H1 (cell line): ENCODE data around the gene MAPK8. TPM values are rescaled to one million over a fixed set of nuclear protein-coding genes. Genes with fewer than 3 reads are reported as not detected.

Experiments
- CTCF ChIA-PET: fragments of 300-600 bp; sonication (Branson Sonifier 250); formaldehyde crosslinking; loops from one replicate; lab custom pipeline; 2021; ENCODE audit not compliant: partially characterized antibody; lab: Charles Lee
- POLR2A ChIA-PET: fragments of 300-600 bp; sonication (Branson Sonifier 250); formaldehyde crosslinking; loops from one replicate; lab custom pipeline; 2021; ENCODE audit warnings: inconsistent platforms; ENCODE audit not compliant: partially characterized antibody; lab: Charles Lee
- DNase-seq, 2 experiments: peaks; one replicate each; pipeline versions ENCODE4 v3.0.0 to v3.0.0-alpha.2; 2010 to 2022; ENCODE audit warnings: low spot score in 2 of 2, low read depth in 1 of 2, mixed read lengths in 1 of 2
- FAIRE-seq: peaks from 2 replicates; lab custom pipeline; 2011; peaks lifted over from hg19 to GRCh38; lab: Jason Lieb, UNC
- H2AFZ ChIP-seq: 2 replicates; pipeline ENCODE4 v1.8.1; 2012; ENCODE audit warnings: low read length, inconsistent platforms
- H2AK5ac ChIP-seq: 2 replicates; pipeline ENCODE4 v1.6.1; 2013; ENCODE audit warnings: low read depth, low read length
- H2BK120ac ChIP-seq: replicated peaks from 2 replicates; pipeline ENCODE3; 2013; ENCODE audit warnings: low read depth, low read length, inconsistent platforms
- H2BK12ac ChIP-seq: 2 replicates; pipeline ENCODE4 v1.6.1; 2013; ENCODE audit warnings: low read depth, low read length
- H2BK15ac ChIP-seq: 2 replicates; pipeline ENCODE4 v1.6.1; 2013; ENCODE audit warnings: low read length
- H2BK20ac ChIP-seq: 2 replicates; pipeline ENCODE4 v1.6.1; 2013; ENCODE audit warnings: low read length
- H2BK5ac ChIP-seq: 2 replicates; pipeline ENCODE4 v1.6.1; 2013; ENCODE audit warnings: low read depth, low read length
- H3K14ac ChIP-seq: 2 replicates; pipeline ENCODE4 v1.6.1; 2013; ENCODE audit warnings: inconsistent platforms; ENCODE audit not compliant: insufficient read length
- H3K18ac ChIP-seq: 2 replicates; pipeline ENCODE4 v1.6.1; 2013; ENCODE audit warnings: low read length; ENCODE audit errors: extremely low read depth
- H3K23ac ChIP-seq: 2 replicates; pipeline ENCODE4 v1.6.1; 2013; ENCODE audit warnings: inconsistent platforms; ENCODE audit not compliant: insufficient read length
- H3K23me2 ChIP-seq: 2 replicates; pipeline ENCODE4 v1.6.1; 2013; ENCODE audit warnings: low read depth, low read length
- H3K27ac ChIP-seq: 2 replicates; pipeline ENCODE4 v1.6.1; 2011; ENCODE audit warnings: low read depth, low read length, inconsistent platforms
- H3K27me3 ChIP-seq, 4 experiments: replicated peaks in 1 of 4; 1 replicate in 1 of 4; 2 replicates in 3 of 4; pipeline versions ENCODE4 v1.6.1 to v1.8.1; 2011 to 2013; ENCODE audit warnings: low read length in 3 of 4, mild to moderate bottlenecking in 3 of 4, inconsistent platforms in 2 of 4, mixed read lengths in 2 of 4, moderate library complexity in 1 of 4; ENCODE audit not compliant: control insufficient read depth in 3 of 4, insufficient read depth in 3 of 4; ENCODE audit errors: extremely low read depth in 1 of 4
- H3K36me3 ChIP-seq, 4 experiments: 2 replicates each; pipeline versions ENCODE4 v1.6.1 to v1.8.1; 2011 to 2013; ENCODE audit warnings: mild to moderate bottlenecking in 4 of 4, low read length in 3 of 4, moderate library complexity in 2 of 4, control low read depth in 1 of 4, inconsistent platforms in 1 of 4; ENCODE audit not compliant: insufficient read depth in 4 of 4, control insufficient read depth in 2 of 4
- H3K4ac ChIP-seq: replicated peaks from 2 replicates; pipeline ENCODE3; 2013; ENCODE audit warnings: low read length, low read depth, mixed read lengths, inconsistent platforms; ENCODE audit not compliant: insufficient read length
- H3K4me1 ChIP-seq, 4 experiments: replicated peaks in 1 of 4; 1 replicate in 1 of 4; 2 replicates in 3 of 4; pipeline versions ENCODE4 v1.6.1 to v1.8.1; 2011 to 2013; ENCODE audit warnings: low read length in 3 of 4, inconsistent platforms in 2 of 4, mixed read lengths in 1 of 4; ENCODE audit not compliant: insufficient read depth in 4 of 4, control insufficient read depth in 3 of 4
- H3K4me2 ChIP-seq, 2 experiments: 2 replicates each; pipeline versions ENCODE4 v1.6.1 to v1.8.1; 2011 to 2013; ENCODE audit warnings: low read depth in 2 of 2, low read length in 2 of 2, control low read depth in 1 of 2, inconsistent platforms in 1 of 2, mild to moderate bottlenecking in 1 of 2; ENCODE audit not compliant: insufficient read depth in 1 of 2
- H3K4me3 ChIP-seq, 4 experiments: fragments of 200-600, 300-600 bp in 1 of 4; sonication (generic), shearing (Covaris generic), sonication (Bioruptor Twin) in 1 of 4; 2 replicates each; pipeline versions ENCODE4 v1.5.1 to v1.8.1; 2011 to 2016; ENCODE audit warnings: low read length in 4 of 4, low read depth in 3 of 4, control low read depth in 2 of 4, inconsistent platforms in 2 of 4, mild to moderate bottlenecking in 2 of 4, mixed read lengths in 1 of 4, moderate library complexity in 1 of 4; ENCODE audit not compliant: insufficient read depth in 2 of 4; ENCODE audit errors: extremely low read depth in 1 of 4
- H3K56ac ChIP-seq: replicated peaks from 2 replicates; pipeline ENCODE3; 2013; ENCODE audit warnings: low read depth, mild to moderate bottlenecking, mixed read lengths, low read length, inconsistent platforms; ENCODE audit not compliant: insufficient read length
- H3K79me1 ChIP-seq: 2 replicates; pipeline ENCODE4 v1.6.1; 2013; ENCODE audit warnings: low read depth, low read length, control low read depth
- H3K79me2 ChIP-seq, 2 experiments: 2 replicates each; pipeline versions ENCODE4 v1.6.1 to v1.8.1; 2012 to 2013; ENCODE audit warnings: low read length in 2 of 2, mild to moderate bottlenecking in 2 of 2, inconsistent platforms in 1 of 2; ENCODE audit not compliant: insufficient read depth in 2 of 2, control insufficient read depth in 1 of 2
- H3K9ac ChIP-seq, 4 experiments: replicated peaks in 1 of 4; 1 replicate in 1 of 4; 2 replicates in 3 of 4; pipeline versions ENCODE4 v1.6.1 to v1.8.1; 2011 to 2013; ENCODE audit warnings: low read depth in 3 of 4, low read length in 3 of 4, control low read depth in 2 of 4, mild to moderate bottlenecking in 2 of 4, moderate library complexity in 2 of 4, inconsistent platforms in 1 of 4; ENCODE audit errors: extremely low read depth in 1 of 4
- H3K9me3 ChIP-seq, 2 experiments: 2 replicates each; pipeline versions ENCODE4 v1.6.1 to v1.8.1; 2012 to 2013; ENCODE audit warnings: mild to moderate bottlenecking in 2 of 2, moderate library complexity in 2 of 2, control low read depth in 1 of 2, inconsistent platforms in 1 of 2, low read depth in 1 of 2, low read length in 1 of 2, mixed read lengths in 1 of 2; ENCODE audit not compliant: insufficient read depth in 2 of 2
- H4K20me1 ChIP-seq, 2 experiments: replicated peaks in 1 of 2; 2 replicates each; pipeline versions ENCODE3 to v1.8.1; 2011 to 2013; ENCODE audit warnings: inconsistent platforms in 2 of 2, low read length in 2 of 2, mild to moderate bottlenecking in 1 of 2; ENCODE audit not compliant: insufficient read depth in 2 of 2, control insufficient read depth in 1 of 2
- H4K5ac ChIP-seq: 2 replicates; pipeline ENCODE4 v1.6.1; 2013; ENCODE audit warnings: low read length, low read depth, mixed read lengths, inconsistent platforms; ENCODE audit not compliant: insufficient read length
- H4K8ac ChIP-seq: 2 replicates; pipeline ENCODE4 v1.8.0; 2013; ENCODE audit warnings: mild to moderate bottlenecking, moderate library complexity, low read length, inconsistent platforms; ENCODE audit not compliant: insufficient read depth; ENCODE audit errors: extremely low read depth
- H4K91ac ChIP-seq: replicated peaks from 2 replicates; pipeline ENCODE3; 2013; ENCODE audit warnings: low read length, mixed read lengths, inconsistent platforms; ENCODE audit not compliant: insufficient read length
- ASH2L ChIP-seq: fragments of 200-600, 300-600 bp; sonication (generic); IDR thresholded peaks from one replicate; pipeline ENCODE4 v1.7.1; 2017; ENCODE audit warnings: low read length
- BCL11A ChIP-seq, 2 experiments: IDR thresholded peaks; one replicate each; pipeline ENCODE4 v1.6.1; 2011; ENCODE audit warnings: low read depth in 2 of 2, low read length in 2 of 2, mild to moderate bottlenecking in 2 of 2
- CHD2 ChIP-seq: IDR thresholded peaks from 2 replicates; pipeline ENCODE4 v1.6.1; 2012; ENCODE audit warnings: low read length, improper control_type of control experiment
- CREB1 ChIP-seq: IDR thresholded peaks from 2 replicates; pipeline ENCODE4 v1.6.1; 2012; ENCODE audit warnings: inconsistent platforms
- KDM5A ChIP-seq: fragments of 200-600 bp; IDR thresholded peaks from 2 replicates; pipeline ENCODE4 v1.7.1; 2012; ENCODE audit warnings: mild to moderate bottlenecking, low read length, inconsistent platforms, mixed read lengths
- SP2 ChIP-seq: IDR thresholded peaks from 2 replicates; pipeline ENCODE4 v1.6.1; 2012; ENCODE audit warnings: mild to moderate bottlenecking, low read length, inconsistent platforms
- TAF1 ChIP-seq: IDR thresholded peaks from 2 replicates; pipeline ENCODE4 v1.6.1; 2011; ENCODE audit warnings: mild to moderate bottlenecking, low read depth, low read length
- WGBS, 2 experiments: shearing (Covaris generic) in 1 of 2; methylation state at CpG; one replicate each; pipeline versions ENCODE4 v1.1.6 to v1.1.7; 2013 to 2015; ENCODE audit warnings: low lambda C conversion rate in 2 of 2, mixed read lengths in 2 of 2, inconsistent platforms in 1 of 2, low coverage in 1 of 2, missing lambda C conversion rate in 1 of 2; ENCODE audit not compliant: insufficient replicate concordance in 2 of 2, insufficient coverage in 1 of 2, insufficient read length in 1 of 2; ENCODE audit errors: extremely low coverage in 1 of 2, missing lambda C conversion rate in 1 of 2; 5-methylcytosine and 5-hydroxymethylcytosine counted together
- polyA plus RNA-seq, 7 experiments: library from polyadenylated mRNA; depleted of rRNA in 3 of 7; stranded (reverse) in 5 of 7; unstranded in 2 of 7; fragments of >200 nt in 5 of 7; fragments of 200-250 nt in 2 of 7; gene quantifications; 1 replicate in 5 of 7; 2 replicates in 1 of 7; 4 replicates in 1 of 7; pipeline versions ENCODE4 v1.2.1 to v1.2.3, GENCODE V29; 2011 to 2013; ENCODE audit warnings: missing spikeins in 2 of 7, mixed read lengths in 2 of 7
- total RNA-seq: library from RNA; stranded (reverse); fragmentation: NEBNext Ultra II Directional; extraction: Animal tissue kit (Norgen Biotek cat#: 25700); gene quantifications from 2 replicates; pipeline ENCODE4 v1.2.1, GENCODE V29; 2021
- TF ChIP-seq, protein P1 (sequence below), 3 experiments: IDR thresholded peaks; 1 replicate in 2 of 3; 2 replicates in 1 of 3; pipeline versions ENCODE4 v1.5.1 to v1.6.1; 2011; ENCODE audit warnings: low read length in 3 of 3, mild to moderate bottlenecking in 3 of 3, inconsistent platforms in 2 of 3, low read depth in 1 of 3, moderate library complexity in 1 of 3; ENCODE audit not compliant: insufficient read depth in 1 of 3; ENCODE audit errors: control extremely low read depth in 1 of 3

The MAPK8 gene
- total and polyA plus RNA-seq, 2 of the 8 experiments (the other 6 are each of a cell fraction or from before 2014, with no cell fraction given) = 23.3 to 71.3 TPM

DNA sequence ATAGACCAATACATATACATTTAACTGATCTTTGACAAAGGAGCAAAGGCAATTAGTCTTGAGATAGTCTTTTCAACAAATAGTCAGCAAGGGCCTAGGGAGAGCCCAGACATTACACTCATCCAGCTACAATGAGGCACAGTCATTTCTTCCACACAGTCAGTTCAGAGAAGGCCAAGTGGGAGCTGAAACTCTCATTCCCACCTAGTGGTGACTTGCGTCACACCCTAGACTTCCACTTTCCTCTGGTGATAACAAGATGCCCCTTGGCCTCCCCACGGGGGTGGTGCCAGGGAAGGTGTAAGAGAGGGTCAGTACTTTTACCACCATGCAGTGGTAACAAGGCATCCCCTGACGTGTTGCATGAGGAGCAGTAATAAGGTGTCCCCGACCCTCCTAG lies 39.9 kb upstream of the MAPK8 start:
- TF ChIP-seq TAF1 (no peak), ASH2L (no peak), SP2 (no peak), KDM5A (no peak), BCL11A (IDR thresholded peaks at IDR 0.05; ENCODE audit: low read depth in 2 of 2, low read length in 2 of 2) (no peak), CHD2 (no peak), CREB1 (no peak)
- TF ChIP-seq, protein P1, sequence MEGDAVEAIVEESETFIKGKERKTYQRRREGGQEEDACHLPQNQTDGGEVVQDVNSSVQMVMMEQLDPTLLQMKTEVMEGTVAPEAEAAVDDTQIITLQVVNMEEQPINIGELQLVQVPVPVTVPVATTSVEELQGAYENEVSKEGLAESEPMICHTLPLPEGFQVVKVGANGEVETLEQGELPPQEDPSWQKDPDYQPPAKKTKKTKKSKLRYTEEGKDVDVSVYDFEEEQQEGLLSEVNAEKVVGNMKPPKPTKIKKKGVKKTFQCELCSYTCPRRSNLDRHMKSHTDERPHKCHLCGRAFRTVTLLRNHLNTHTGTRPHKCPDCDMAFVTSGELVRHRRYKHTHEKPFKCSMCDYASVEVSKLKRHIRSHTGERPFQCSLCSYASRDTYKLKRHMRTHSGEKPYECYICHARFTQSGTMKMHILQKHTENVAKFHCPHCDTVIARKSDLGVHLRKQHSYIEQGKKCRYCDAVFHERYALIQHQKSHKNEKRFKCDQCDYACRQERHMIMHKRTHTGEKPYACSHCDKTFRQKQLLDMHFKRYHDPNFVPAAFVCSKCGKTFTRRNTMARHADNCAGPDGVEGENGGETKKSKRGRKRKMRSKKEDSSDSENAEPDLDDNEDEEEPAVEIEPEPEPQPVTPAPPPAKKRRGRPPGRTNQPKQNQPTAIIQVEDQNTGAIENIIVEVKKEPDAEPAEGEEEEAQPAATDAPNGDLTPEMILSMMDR (IDR thresholded peaks at IDR 0.05; ENCODE audit: control extremely low read depth in 1 of 3, insufficient read depth in 1 of 3, low read depth in 1 of 3, low read length in 3 of 3) = peak in 1 of 3 experiments; percentile 13; a peak in 1 of 4 replicates
- Histone ChIP-seq H2BK20ac (no peak overlapping the region), H4K8ac (no peak overlapping the region), H2BK15ac (no peak overlapping the region), H3K14ac (no peak overlapping the region), H3K23me2 (peaks cover 2% of the 10 kb centered on the region; the same call in 1 of the 2 replicates), H3K36me3 (no peaks in the 10 kb centered on the region; a peak in 1 of 8 replicates), H3K27me3 (no peaks in the 10 kb centered on the region), H2BK120ac (no peak overlapping the region), H3K4me3 (no peak overlapping the region), H3K9ac (no peak overlapping the region), H3K79me2 (no peaks in the 10 kb centered on the region), H4K91ac (no peak overlapping the region), H3K9me3 (no peaks in the 10 kb centered on the region), H3K18ac (no peak overlapping the region), H3K4ac (no peak overlapping the region), H2AFZ (no peak overlapping the region), H4K20me1 (no peaks in the 10 kb centered on the region), H3K23ac (no peak overlapping the region), H3K4me1 (0 out of 7 replicates have a peak, but pooled peaks cover 0 to 3% (median 0%) of the 10 kb centered on the region in 4 experiments), H3K27ac (no peak overlapping the region), H2BK12ac (no peak overlapping the region), H3K4me2 (no peak overlapping the region), H2BK5ac (no peak overlapping the region), H4K5ac (no peak overlapping the region), H3K79me1 (no peaks in the 10 kb centered on the region), H3K56ac (no peak overlapping the region), H2AK5ac (no peak overlapping the region)
- 79% methylated on average over 4 of the region's 4 CpGs; no CpG with 5 or more reads in 1 of the 2 experiments for WGBS, 2 experiments
- FAIRE-seq (no peak), DNase-seq (peak in 1 of 2 experiments; percentile 33)
- ChIA-PET CTCF (interaction anchor here (1.0 kb wide), 1 partner anchor 23 kb away, joined by 3 read pairs; no protein-coding TSS in a partner anchor), POLR2A (no interaction called here)
